Measurements from ENCODE around the gene TRMT44. TPM values are rescaled to one million over a fixed set of nuclear protein-coding genes. Genes with fewer than 3 reads are reported as not detected.

The TRMT44 gene
- total RNA-seq, 1 donor from 2014 or later: 24.2 TPM

- H3K27me3 ChIP-seq: no peaks in the 10 kb centered on the region
- ATAC-seq: no peak
- no peak for DNase-seq
- TF ChIP-seq CTCF (IDR thresholded peaks at IDR 0.05): no peak
- no peaks in the 10 kb centered on the region for H3K9me3 ChIP-seq
- no peak overlapping the region for H3K4me3 ChIP-seq
- H3K4me1 ChIP-seq: peaks cover 31% of the 10 kb centered on the region
- intact Hi-C loops (cut with DNase I): no loop called here
- peaks cover 28% of the 10 kb centered on the region for H3K36me3 ChIP-seq
- H3K27ac ChIP-seq: no peak overlapping the region
Measured at GRCh38 chr4:8443801-8444200, 3.2 kb downstream of the TRMT44 start.

- DNase-seq (no peak), ATAC-seq (no peak)
- Histone ChIP-seq H3K4me1 (peaks cover 24% of the 10 kb centered on the region), H3K27ac (no peak overlapping the region), H3K27me3 (no peaks in the 10 kb centered on the region), H3K4me3 (no peak overlapping the region), H3K9me3 (no peaks in the 10 kb centered on the region), H3K36me3 (peaks cover 47% of the 10 kb centered on the region)
- intact Hi-C loops (cut with DNase I): no loop called here
- no peak for TF ChIP-seq CTCF (IDR thresholded peaks at IDR 0.05)
Measured at GRCh38 chr4:8446122-8446521, 5.5 kb downstream of the TRMT44 start.

GRCh38 chr4:8451440-8452182, 11.0 kb downstream of the TRMT44 start:
- Histone ChIP-seq H3K27ac (peak overlapping the region; percentile 78), H3K36me3 (peaks cover 89% of the 10 kb centered on the region), H3K4me1 (peaks cover 7% of the 10 kb centered on the region), H3K27me3 (no peaks in the 10 kb centered on the region), H3K9me3 (no peaks in the 10 kb centered on the region), H3K4me3 (no peak overlapping the region)
- peak; percentile 91 for ATAC-seq
- DNase-seq: no peak
- intact Hi-C loops (cut with DNase I): no loop called here
- no peak for TF ChIP-seq CTCF (IDR thresholded peaks at IDR 0.05)

GRCh38 chr4:8453957-8454356, 13.4 kb downstream of the TRMT44 start:
- H3K27ac ChIP-seq: no peak overlapping the region
- no peak for ATAC-seq
- peaks cover 7% of the 10 kb centered on the region for H3K4me1 ChIP-seq
- intact Hi-C loops (cut with DNase I): no loop called here
- no peak for TF ChIP-seq CTCF (IDR thresholded peaks at IDR 0.05)
- DNase-seq: no peak
- no peaks in the 10 kb centered on the region for H3K27me3 ChIP-seq
- H3K4me3 ChIP-seq: no peak overlapping the region
- H3K36me3 ChIP-seq: peaks cover 87% of the 10 kb centered on the region
- H3K9me3 ChIP-seq: no peaks in the 10 kb centered on the region

- DNase-seq (no peak), ATAC-seq (no peak)
- no peak for TF ChIP-seq CTCF (IDR thresholded peaks at IDR 0.05)
- intact Hi-C loops (cut with DNase I): no loop called here
- Histone ChIP-seq H3K4me3 (no peak overlapping the region), H3K27ac (no peak overlapping the region), H3K27me3 (no peaks in the 10 kb centered on the region), H3K9me3 (no peaks in the 10 kb centered on the region), H3K36me3 (peaks cover 90% of the 10 kb centered on the region), H3K4me1 (no peaks in the 10 kb centered on the region)
Measured at GRCh38 chr4:8457646-8458252, 17.2 kb downstream of the TRMT44 start.

All from upper lobe of right lung (tissue), 1 donor.